ENCODE results near the gene FOXD3. TPM values are rescaled to one million over a fixed set of nuclear protein-coding genes. Genes with fewer than 3 reads are reported as not detected.
"Not testable (repeated sequence)": the region's sequence is repeated elsewhere in the genome, so short reads cannot be mapped to it uniquely, and the experiment has no call there.

FOXD3 gene
- total RNA-seq, 1 donor from 2014 or later = not detected

DNA sequence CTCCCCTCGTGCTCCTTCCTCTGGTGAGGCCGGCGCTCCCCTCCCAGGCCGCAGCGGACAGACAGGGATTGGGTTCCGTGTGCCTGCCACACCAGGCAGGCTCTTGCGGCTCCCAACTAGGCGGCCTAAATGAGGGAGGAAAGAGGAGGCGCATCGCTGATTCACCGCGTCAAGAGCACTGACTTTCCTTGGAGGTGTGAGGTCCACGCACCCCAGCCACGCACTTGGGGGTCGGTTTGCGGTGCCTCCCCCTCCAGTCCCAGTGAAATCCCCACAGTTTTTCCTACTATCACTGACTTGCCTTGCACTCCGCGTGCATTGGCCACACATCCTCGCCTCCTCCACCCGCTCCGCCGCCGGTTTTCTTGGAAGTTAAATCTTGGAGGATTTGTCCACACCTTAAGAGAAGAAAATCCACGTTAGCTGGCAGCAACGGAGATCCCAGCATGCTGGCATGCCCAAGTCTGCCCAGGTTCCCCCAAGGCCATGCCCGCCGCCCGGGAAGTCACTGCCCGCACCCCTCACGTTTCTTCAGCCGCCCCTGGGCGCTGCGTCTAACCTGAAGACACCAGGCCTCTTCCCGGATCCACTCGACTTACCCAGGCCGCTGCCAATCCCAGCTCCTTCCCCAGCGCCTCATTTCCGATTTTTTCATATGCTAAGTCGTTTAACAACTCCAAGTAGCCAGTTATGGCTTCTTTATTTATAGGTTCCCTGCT is 1.1 kb upstream of the FOXD3 start:
- DNase-seq = no peak

DNA sequence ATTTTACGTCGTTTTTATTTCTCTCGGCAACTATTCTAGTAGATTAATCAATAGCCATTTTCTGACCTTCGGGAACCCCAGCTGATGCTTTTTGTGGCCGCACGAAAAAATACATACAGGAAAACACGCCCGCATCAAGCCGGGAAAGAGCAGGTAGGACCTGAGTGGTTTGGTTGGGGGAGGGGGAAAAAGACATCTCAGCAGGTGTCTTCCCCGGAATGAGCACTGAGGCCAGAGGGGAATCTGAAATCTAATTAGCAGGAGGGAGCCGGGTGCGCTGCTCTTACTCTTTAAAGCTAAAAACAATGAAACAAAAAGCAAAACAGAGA is 618 bp upstream of the FOXD3 start:
- no peak for DNase-seq

DNA sequence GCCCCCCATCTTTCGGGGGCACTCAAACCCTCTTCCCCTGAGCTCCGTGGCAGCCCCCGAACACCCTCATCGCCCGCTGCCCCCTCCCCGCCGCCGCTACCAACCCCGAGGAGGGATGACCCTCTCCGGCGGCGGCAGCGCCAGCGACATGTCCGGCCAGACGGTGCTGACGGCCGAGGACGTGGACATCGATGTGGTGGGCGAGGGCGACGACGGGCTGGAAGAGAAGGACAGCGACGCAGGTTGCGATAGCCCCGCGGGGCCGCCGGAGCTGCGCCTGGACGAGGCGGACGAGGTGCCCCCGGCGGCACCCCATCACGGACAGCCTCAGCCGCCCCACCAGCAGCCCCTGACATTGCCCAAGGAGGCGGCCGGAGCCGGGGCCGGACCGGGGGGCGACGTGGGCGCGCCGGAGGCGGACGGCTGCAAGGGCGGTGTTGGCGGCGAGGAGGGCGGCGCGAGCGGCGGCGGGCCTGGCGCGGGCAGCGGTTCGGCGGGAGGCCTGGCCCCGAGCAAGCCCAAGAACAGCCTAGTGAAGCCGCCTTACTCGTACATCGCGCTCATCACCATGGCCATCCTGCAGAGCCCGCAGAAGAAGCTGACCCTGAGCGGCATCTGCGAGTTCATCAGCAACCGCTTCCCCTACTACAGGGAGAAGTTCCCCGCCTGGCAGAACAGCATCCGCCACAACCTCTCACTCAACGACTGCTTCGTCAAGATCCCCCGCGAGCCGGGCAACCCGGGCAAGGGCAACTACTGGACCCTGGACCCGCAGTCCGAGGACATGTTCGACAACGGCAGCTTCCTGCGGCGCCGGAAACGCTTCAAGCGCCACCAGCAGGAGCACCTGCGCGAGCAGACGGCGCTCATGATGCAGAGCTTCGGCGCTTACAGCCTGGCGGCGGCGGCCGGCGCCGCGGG is 837 bp downstream of the FOXD3 start:
- DNase-seq = peak; percentile 34

DNA sequence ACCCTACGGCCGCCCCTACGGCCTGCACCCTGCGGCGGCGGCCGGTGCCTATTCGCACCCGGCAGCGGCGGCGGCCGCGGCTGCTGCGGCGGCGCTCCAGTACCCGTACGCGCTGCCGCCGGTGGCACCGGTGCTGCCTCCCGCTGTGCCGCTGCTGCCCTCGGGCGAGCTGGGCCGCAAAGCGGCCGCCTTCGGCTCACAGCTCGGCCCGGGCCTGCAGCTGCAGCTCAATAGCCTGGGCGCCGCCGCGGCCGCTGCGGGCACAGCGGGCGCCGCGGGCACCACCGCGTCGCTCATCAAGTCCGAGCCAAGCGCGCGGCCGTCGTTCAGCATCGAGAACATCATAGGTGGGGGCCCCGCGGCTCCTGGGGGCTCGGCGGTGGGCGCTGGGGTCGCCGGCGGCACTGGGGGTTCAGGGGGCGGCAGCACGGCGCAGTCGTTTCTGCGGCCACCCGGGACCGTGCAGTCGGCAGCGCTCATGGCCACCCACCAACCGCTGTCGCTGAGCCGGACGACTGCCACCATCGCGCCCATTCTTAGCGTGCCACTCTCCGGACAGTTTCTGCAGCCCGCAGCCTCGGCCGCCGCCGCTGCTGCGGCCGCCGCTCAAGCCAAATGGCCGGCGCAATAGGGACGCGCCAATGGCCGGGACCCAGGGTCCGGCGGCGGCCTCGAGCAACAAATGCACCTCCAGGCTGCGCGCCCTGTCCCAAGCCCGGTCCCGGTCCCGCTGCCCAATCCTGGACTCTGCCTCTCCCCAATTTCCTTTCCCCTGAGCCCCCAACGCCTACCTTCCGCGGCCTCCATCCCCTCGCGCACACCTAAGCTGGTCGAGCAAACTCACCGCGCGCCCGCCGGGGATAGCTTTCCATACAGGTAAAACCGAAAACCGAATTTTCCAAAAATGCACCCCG is 1.8 kb downstream of the FOXD3 start:
- DNase-seq = no peak

DNA sequence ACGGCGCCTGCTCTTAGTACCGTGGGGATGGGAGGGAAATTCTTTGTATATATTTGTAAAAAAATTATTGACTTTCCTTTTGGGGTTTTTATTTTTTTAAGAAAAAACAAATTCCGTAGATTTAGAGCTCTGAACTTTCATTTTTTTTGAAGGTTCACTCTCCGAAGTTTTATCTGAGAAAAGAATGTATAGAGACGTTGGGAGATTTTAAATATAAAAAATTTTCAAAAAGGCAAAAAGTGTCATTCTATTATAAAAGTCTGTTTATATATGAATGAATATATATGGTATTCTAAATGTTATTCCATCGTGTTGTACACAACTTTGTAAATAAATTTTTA is 2.4 kb downstream of the FOXD3 start:
- no peak for DNase-seq

DNA sequence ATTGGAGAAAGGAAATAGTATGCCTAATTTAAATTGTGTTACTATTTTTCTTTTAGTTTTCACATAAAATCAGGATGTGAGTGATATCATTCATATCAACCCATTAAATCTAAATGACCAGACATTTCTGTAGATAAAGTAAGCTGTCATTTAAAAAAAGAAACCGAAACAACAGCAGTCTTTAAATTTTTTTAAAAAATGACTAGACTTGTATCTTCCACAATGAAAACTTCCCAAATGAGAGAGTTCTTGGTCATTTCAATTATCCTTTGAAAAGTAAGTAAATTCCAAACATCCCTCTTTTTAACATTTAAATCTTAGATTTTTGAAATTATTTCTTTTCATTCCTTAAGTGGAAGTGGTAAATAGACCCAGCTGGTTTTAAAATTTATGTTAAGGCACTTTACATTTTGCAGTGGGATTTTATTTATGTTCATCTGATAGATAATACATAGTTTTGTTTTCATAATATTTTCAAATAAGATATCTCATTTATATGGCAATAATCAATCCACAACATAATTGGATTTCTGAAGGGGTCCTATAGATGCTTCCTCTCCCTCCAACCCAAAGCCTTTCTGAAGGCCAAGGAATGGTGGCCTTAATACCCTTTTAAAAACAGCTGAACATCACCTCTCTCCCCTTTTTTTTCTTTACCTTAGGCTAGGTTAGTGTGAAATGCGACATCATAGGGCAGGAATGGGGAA is 3.1 kb downstream of the FOXD3 start:
- DNase-seq = no peak

GRCh38 chr1:63326106-63326472 is 3.7 kb downstream of the FOXD3 start:
- DNase-seq = no peak

DNA sequence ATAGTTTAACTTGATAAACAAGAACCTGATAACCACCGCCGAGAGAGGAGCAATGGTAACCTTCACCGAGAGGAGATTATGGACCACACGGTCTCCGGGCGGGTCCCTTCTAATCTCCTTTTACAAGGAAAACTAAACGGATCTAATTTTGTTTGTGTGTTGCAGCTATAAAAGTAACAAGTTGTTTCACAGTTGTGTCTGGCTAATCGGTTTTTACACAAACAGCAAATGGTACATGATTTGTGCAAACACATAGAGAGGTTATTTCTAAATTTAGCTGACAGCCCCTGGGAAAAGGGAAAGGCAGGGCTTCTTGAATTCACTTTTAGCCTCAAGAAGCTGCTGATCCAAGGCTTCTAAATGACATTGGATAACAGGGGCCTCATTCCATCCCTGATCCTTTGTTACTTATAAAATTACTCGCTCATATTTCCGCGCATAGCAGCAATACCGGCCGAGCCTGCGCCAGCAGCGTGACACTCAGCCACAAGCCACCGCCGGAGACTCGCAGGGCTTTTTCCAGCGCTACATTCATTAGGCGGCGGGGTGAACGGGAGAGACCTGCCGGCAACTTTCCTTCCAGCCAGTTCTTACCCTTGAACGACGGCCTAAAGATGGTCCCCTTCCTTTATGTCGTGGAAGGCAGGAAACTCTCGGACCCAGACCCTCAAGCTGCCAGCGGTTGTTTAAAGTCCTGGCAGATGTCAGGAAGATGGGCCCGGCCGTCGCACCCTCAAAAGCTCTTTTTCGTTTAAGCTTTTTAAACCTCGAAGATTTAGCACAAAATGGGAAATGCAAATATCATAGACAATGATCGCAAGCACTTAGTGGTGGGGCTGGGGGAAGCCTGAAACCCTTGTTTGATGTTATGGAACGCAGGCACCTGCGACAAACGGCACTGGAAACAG is 4.4 kb downstream of the FOXD3 start:
- DNase-seq = no peak

DNA sequence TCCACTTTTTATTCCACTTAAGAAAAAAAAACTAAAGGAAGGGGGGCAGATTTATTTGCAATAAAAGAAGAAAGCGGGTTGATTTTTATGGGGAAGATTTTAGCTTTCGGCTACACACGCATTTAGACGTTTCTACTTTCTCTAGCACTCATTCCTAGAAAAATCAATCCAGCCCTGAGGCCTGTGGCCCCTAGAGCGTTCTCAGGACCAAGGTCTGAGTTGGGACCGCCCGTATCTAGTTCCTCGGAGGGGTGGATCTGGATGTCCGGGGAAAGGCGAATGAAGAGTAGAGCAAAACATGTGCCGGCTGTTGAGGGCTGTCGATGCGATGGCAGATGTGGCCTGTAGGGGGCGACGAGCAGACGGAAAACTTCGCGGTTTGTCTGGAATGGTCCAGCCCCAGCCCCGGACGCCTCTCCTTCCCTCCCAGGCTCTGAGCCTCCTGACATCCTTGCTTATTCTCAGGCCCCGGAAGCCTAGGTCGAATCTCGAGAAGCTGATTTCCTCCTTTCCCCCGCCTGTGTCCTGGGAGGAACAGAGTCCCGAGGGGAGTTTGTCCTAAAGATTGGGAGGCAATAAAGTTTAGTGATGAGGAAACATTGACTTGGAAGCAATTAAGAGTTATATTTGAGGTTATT is 5.2 kb downstream of the FOXD3 start:
- peak; percentile 80 for DNase-seq

- no peak for DNase-seq
These were observed 5.8 kb downstream of the FOXD3 start for GRCh38 chr1:63328122-63328521.

GRCh38 chr1:63328781-63329180 is 6.4 kb downstream of the FOXD3 start:
- DNase-seq = no peak

GRCh38 chr1:63329621-63330330 is 7.4 kb downstream of the FOXD3 start:
- no peak for DNase-seq

DNA sequence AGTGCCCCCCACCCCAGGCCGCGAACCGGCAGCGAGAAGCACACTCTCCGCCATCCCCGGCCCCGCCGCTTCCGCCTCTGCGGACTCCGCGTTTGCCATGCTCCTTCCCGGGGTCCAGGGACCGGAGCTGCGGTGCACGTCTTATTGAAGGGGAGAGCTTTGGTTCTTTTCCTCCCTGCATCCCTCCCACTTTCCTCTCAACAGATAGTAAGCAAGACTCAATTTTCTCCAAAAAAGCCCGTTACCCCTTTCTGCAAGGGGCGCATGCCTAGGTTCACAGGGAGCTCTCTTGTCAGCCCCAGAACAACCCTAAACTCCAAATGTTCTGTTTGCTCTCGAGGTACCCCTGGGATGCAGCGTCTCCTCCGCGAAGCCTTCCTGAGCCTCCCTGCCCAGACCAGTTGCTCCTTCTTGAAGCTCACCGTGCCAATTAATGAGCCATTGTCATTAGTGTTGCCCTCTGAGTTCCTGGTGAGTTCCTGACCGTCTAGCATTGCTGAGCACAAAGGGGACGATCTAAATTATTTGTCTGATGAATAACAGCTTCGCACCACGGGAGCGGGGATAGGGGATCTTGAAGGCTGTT is 8.1 kb downstream of the FOXD3 start:
- DNase-seq = no peak

DNA sequence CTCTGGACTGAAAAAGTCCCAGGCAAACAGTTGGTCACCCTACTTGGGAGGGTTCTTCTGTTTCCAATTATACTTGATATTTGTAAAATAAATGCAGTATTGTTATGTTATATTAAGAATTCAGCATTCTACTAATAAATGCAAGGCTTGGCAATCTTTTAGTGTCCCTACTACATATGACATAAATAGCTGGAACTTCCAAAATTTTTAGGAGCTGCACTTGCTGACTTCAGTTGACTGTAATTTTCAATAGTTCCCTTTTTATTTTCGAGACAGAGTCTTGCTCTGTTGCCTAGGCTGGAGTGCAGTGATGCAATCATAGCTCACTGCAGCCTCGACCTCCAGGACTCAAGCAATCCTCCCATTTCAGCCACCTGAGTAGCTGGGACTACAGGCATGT is 20.0 kb downstream of the FOXD3 start:
- DNase-seq = no peak

GRCh38 chr1:63343922-63344321 is 21.6 kb downstream of the FOXD3 start:
- DNase-seq = no peak

GRCh38 chr1:63350320-63350719 is 28.0 kb downstream of the FOXD3 start:
- DNase-seq = no peak

- no peak for DNase-seq
These were observed 30.4 kb downstream of the FOXD3 start for GRCh38 chr1:63352736-63353135.

DNA sequence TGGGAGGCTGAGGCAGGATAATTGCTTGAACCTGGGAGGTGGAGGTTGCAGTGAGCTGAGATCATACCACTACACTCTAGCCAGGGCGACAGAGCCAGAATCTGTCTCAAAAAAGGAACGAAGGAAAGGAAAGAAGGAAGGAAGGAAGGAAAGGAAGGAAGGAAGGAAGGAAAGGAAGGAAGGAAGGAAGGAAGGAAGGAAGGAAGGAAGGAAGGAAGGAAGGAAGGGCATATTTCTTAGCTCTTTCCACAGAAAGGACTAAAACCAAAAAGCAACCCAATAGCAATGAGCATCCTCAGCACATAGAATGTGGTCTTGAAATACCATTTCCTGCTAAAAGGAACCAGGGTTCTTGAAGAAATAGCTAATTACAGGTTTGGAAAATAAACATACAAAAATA is 33.9 kb downstream of the FOXD3 start:
- DNase-seq = not testable (repeated sequence)

GRCh38 chr1:63359561-63359960 is 37.2 kb downstream of the FOXD3 start:
- no peak for DNase-seq

DNA sequence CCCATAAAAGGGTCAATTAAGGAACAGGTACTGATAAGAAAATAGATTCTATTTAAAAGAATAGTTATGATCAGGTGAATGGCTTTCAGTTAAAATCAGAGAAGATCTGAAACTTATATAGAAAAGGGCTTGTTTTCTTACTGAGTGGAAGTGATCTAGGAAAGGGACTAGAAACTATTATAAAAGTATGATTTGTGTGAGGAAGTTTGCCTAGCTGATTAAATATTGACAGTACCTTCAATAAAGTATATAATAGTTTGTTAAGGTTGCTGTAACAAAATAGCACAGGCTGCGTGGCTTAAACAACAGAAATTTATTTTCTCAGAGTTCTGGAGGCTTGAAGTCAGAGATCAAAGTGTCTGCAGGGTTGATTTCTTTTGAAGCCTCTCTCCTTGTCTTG is 39.7 kb downstream of the FOXD3 start:
- no peak for DNase-seq
